Vagina (tissue), 2 donors: ENCODE data around the gene TEX50.

Source experiments
- POLR2A ChIP-seq, 2 donors: fragments of 450-650 bp; IDR thresholded peaks; one replicate each; pipeline ENCODE4 v1.6.1; 2017; ENCODE audit warnings: antibody characterized with exemption in 2 of 2, mild to moderate bottlenecking in 2 of 2, moderate library complexity in 2 of 2
- TF ChIP-seq, protein P1 (sequence below), 3 experiments: fragments of 450-650 bp in 2 of 3; fragments of 200-600 bp in 1 of 3; sonication (generic) in 1 of 3; IDR thresholded peaks; one replicate each; pipeline ENCODE4 v1.5.1; 2017 to 2019; ENCODE audit warnings: antibody characterized with exemption in 3 of 3, mild to moderate bottlenecking in 2 of 3, moderate library complexity in 2 of 3

GRCh38 chr1:173660306-173660705 is 25.2 kb downstream of the TEX50 start:
- TF ChIP-seq POLR2A (IDR thresholded peaks at IDR 0.05): no peak
- TF ChIP-seq, protein P1, sequence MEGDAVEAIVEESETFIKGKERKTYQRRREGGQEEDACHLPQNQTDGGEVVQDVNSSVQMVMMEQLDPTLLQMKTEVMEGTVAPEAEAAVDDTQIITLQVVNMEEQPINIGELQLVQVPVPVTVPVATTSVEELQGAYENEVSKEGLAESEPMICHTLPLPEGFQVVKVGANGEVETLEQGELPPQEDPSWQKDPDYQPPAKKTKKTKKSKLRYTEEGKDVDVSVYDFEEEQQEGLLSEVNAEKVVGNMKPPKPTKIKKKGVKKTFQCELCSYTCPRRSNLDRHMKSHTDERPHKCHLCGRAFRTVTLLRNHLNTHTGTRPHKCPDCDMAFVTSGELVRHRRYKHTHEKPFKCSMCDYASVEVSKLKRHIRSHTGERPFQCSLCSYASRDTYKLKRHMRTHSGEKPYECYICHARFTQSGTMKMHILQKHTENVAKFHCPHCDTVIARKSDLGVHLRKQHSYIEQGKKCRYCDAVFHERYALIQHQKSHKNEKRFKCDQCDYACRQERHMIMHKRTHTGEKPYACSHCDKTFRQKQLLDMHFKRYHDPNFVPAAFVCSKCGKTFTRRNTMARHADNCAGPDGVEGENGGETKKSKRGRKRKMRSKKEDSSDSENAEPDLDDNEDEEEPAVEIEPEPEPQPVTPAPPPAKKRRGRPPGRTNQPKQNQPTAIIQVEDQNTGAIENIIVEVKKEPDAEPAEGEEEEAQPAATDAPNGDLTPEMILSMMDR (IDR thresholded peaks at IDR 0.05): no peak
